T-helper 1 cell treated with Interleukin-12 subunit alpha and Interleukin-12 subunit beta and Interleukin-4 antibody, amounts not matched to agents 30 ng/mL and 1 ng/mL, for 36 hours (primary cell): ENCODE data around the gene TTC21A. TPM values are rescaled to one million over a fixed set of nuclear protein-coding genes. Genes with fewer than 3 reads are reported as not detected.
"Not testable (repeated sequence)": the region's sequence is repeated elsewhere in the genome, so short reads cannot be mapped to it uniquely, and the experiment has no call there.

Source experiments
- intact Hi-C: fragments of 100-400 bp; cut with micrococcal nuclease; formaldehyde crosslinking; loops from one replicate; pipeline ENCODE4 v1.15.1; 2024
- total RNA-seq: library from RNA; stranded (reverse); gene quantifications from 2 replicates; pipeline ENCODE4 v1.2.3, GENCODE V29; 2022

The TTC21A gene, protein sequence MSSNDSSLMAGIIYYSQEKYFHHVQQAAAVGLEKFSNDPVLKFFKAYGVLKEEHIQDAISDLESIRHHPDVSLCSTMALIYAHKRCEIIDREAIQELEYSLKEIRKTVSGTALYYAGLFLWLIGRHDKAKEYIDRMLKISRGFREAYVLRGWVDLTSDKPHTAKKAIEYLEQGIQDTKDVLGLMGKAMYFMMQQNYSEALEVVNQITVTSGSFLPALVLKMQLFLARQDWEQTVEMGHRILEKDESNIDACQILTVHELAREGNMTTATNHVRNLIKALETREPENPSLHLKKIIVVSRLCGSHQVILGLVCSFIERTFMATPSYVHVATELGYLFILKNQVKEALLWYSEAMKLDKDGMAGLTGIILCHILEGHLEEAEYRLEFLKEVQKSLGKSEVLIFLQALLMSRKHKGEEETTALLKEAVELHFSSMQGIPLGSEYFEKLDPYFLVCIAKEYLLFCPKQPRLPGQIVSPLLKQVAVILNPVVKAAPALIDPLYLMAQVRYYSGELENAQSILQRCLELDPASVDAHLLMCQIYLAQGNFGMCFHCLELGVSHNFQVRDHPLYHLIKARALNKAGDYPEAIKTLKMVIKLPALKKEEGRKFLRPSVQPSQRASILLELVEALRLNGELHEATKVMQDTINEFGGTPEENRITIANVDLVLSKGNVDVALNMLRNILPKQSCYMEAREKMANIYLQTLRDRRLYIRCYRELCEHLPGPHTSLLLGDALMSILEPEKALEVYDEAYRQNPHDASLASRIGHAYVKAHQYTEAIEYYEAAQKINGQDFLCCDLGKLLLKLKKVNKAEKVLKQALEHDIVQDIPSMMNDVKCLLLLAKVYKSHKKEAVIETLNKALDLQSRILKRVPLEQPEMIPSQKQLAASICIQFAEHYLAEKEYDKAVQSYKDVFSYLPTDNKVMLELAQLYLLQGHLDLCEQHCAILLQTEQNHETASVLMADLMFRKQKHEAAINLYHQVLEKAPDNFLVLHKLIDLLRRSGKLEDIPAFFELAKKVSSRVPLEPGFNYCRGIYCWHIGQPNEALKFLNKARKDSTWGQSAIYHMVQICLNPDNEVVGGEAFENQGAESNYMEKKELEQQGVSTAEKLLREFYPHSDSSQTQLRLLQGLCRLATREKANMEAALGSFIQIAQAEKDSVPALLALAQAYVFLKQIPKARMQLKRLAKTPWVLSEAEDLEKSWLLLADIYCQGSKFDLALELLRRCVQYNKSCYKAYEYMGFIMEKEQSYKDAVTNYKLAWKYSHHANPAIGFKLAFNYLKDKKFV (N-terminal part only)
- total RNA-seq, result 5.1 and 6.1 TPM in 2 replicates

DNA sequence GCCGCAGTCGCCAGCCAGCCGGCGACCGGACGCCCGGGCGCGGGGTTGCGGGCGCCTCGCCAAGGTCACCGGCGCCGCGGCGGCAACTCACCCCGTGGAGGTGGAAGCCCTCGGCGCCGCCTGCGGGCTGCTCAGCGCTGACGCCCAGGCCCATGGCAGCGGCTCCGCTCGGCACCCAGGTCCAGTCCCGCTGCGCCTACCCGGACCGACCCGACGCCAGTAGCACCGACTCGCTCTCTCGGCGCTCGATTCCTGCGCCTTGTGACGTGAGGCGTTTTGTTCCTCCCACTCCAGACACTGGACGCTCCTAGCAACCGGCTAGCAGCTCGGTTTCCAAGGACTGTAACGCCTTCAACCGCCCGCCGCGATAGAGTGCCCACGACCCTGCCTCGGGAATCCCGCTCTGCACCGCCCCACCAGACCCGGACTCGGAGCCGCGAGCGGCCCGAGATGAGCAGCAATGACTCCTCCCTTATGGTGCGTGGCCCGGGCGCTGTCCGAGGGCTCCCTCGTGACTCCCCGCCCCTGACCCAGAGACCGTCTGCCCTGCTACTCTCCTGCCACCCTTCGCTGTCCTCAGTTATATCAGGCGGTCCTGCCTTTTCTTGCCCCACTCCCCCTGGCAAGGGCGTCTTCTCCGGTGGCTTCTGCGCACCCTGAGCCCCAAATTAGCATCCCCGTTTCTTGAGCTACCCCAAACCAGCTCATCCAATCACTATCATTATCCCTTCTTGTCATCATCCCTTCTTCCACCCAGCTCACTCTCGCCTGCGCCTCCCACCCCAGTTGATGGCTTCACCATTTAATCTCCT, at the start of gene TTC21A, which contains the start of gene GORASP1:
TSS of gene TTC21A (plus strand) at position 293 of the 812 bp plus-strand sequence. CDS start at position 451, 158 bp downstream.
TSS of gene GORASP1 (minus strand) at position 240 of the 812 bp plus-strand sequence. CDS start at position 154, 86 bp downstream.
- intact Hi-C loops, result loop anchor here (1.0 to 2.0 kb wide), 12 partner anchors 21 to 971 kb away; partner anchors contain the start of genes ACAA1, RPSA, SCN11A and SLC25A38

DNA sequence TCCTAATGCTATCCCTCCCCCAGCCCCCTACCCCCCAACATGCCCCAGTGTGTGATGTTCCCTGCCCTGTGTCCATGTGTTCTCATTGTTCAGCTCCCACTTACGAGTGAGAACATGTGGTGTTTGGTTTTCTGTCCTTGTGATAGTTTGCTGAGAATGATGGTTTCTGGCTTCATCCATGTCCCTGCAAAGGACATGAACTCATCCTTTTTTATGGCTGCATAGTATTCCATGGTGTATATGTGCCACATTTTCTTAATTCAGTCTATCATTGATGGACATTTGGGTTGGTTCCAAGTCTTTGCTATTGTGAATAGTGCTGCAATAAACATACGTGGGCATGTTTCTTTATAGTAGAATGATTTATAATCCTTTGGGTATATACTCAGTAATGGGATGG, 46.3 kb upstream of the TTC21A start:
- intact Hi-C loops, result not testable (repeated sequence)

DNA sequence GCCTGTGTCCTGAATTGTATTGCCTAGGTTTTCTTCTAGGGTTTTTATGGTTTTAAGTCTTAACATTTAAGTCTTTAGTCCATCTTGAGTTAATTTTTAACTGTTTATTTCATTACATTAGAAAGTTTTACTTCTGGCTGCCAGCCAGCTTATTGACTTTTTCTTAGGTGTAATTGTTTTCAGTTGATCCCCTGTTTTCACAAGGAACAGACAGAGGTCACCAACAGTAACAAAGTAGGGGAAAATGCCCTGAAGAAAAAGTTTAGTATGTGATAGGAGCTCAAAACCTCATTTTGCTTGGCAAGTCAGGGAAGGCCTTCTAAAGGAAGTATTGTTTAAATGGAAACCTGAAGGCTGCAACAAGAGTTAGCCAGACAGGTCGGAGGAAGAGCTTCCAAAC, 45.3 kb upstream of the TTC21A start:
- intact Hi-C loops, result no loop called here

DNA sequence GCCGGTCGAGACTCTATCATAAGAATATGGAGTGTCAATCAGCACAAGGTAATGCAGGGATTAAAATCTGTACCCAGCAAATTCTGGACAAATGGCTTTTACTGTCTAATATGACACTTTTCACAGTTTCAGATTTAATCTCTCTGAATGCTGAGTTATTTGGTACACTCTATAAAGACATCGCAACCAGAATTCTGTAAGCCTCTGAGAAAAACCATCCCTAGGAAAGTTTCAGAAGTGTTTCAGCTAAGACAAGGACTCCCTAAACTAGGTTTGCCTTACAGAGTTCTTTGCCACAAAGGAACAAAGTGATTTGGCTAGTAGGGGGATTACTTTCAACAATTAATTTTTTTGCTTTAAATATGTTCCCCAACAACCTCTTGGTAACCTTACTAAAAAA, 44.3 kb upstream of the TTC21A start:
- intact Hi-C loops, result no loop called here

DNA sequence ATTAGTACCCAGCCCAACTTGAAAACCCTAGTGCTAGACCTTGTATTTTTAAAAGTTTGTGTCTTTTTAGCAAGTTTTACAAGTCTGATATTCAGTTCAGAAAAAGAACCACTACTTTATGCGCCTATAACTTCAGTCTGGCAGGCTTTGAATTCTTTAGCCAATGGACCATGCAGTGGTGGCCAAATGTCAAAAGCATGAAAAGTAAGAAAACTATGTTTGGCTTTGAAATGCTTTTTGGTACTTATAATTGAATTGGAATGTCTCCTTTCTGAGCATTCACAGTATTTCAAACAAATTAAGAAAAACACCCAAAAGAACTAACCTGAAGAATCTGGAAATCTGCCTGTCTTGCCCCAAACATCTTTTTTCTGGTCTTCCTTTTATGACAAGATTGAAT, 42.8 kb upstream of the TTC21A start:
- intact Hi-C loops, result no loop called here

DNA sequence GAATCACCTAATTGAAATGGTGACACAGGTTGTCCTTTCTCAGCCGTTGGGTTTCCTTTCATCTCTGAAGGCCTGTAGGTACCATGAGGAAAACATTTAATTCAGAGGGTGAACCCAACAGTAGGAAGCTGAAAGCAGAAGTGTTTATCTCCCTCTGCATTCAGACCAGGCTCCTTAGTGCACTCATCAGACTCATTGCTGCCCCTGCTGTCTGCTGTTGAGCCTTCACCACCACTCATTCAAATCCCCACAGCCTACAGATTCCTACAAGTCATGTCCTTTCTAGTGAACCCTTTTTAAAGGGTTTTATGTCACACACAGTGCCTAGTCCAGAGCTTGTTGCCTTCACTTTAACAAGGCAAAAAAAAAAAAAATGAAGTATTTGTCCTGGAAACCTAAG, 42.3 kb upstream of the TTC21A start:
- intact Hi-C loops, result no loop called here

DNA sequence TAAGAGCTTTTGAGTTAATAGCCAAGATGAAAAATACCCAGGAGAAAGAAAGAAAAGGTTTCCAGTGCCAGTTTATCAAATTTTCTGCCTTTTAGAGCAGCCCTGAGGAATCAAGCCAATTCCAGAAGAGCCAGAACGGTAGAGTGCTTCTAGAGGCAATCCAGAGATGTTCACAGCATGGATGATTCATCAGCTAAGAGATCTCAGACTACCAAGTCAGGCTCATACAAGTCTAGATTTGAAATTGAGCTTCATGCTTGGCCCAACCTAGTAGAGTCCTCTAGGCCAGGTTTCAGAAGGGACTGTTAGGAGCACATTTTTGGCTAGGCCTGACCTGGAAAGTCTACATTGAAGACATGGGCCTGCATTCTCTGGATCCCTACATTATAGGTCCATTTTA, 40.2 kb upstream of the TTC21A start:
- intact Hi-C loops, result no loop called here

DNA sequence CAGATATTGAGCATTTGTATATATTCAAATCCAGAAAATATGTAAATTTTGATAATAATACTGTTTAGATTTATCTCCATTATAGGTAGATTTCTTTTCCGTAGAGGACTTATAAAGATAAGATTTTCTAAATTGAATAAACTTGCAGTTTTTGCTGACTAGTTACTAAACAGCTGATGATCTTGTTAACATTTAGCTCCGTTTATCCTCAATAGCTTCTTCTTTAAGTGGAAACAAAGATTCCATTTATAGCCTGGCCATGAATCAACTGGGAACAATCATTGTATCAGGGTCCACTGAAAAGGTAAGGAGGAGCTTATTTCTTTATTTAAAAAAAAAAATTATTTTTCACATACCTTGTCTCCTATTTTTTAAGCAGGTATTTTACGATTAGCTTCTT, 38.9 kb upstream of the TTC21A start:
- intact Hi-C loops, result no loop called here

DNA sequence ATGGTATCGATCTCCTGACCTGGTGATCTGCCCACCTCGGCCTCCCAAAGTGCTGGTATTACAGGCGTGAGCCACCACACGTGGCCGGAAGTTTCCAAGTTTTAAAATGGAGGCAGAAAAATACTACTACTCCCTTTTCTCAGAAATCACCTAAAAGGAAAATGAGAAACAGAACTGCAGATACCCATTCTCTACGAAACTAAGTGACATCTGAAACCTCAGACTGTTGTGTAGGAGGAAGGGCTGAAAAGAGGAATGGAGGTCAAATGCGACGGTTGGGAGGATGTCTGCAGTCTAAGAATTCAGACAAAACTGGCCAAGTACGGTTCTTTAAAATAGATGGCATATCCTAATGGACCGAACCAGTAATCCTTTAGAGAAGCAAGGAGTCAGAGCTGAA, 31.6 kb upstream of the TTC21A start:
- intact Hi-C loops, result no loop called here

DNA sequence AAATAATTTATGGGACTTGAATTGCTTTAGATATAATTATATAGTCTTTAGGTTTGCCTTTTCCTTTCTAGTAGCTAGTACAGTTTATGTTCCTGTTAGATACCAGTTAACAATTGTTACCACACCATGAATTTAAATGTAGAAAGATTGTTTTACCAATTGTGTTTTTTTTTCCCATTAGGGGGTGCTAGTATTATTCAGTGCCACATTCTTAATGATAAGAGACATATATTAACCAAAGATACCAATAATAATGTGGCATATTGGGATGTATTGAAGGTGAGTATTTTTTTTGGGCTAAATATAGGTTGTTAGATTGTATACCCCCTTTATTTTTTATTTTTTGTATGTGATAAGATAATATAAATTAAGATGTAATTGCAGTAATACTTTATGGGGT, 27.9 kb upstream of the TTC21A start:
- intact Hi-C loops, result no loop called here

DNA sequence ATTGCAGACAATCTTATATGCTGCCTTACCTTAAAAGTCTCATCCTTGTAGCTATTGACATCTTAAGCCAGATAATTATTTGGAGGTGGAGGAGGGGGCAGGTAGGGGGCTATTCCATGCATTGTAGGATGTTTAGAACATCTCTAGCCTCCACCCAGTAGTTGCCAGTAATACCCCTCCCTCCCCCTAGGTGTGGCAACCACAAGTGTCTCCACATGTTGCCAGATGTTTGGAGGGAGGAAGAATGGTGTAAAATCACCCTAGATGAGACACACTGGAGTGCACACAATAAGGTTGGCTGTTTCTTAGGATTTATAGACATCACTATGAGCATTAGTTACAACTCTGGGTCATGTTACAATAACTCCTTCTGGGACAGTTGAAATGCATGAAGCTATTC, 27.5 kb upstream of the TTC21A start:
- intact Hi-C loops, result no loop called here

DNA sequence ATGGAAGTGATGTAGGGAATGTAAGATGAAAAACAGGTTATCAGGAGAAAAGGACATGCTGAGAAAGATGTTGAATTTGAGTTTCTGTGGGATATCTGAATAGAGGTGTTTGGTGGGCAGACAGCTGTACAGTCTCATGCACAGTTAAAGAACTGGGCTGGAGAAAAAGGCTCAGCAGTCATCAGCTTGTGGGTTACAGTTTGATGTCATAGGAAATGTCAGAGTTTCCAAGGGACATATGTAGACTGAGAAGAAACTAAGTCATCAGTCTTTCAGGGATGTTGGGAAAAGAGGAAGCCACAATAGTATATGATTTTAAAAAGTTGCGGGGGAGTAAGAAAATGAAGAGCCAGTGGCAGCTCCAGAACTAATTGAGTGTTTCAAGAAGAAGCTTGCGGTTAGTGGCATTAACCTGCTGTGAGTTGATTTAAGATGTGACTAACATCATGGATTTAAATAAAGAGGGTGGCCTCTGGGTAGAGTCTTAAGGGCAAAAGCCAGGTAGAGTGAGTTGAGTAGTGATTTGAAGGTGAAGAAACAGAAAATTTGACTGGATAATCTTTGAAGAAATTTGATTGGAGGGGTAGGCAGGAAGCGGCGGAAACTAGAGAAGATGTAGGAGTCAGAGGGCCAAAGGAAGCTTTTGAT, 24.7 kb upstream of the TTC21A start:
- intact Hi-C loops, result no loop called here

DNA sequence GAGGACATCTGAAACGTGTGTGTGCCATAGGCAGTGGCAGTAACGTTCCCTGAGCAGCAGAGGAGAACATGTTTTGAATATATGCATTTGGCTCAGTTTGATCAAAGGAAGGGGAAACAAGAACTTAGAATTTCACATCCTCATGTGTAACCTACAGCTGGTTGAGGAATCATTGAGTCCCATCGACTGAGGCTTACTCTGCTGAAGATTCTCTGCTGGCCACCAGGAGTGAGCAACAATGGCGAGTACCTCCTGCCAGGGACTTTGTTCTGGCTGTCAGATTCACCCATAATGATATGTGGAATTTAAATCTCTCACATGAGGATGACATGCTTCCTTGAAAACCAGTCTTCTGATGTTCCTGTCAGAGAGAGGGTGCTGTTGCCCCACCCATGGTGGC, 21.3 kb upstream of the TTC21A start:
- intact Hi-C loops, result no loop called here

DNA sequence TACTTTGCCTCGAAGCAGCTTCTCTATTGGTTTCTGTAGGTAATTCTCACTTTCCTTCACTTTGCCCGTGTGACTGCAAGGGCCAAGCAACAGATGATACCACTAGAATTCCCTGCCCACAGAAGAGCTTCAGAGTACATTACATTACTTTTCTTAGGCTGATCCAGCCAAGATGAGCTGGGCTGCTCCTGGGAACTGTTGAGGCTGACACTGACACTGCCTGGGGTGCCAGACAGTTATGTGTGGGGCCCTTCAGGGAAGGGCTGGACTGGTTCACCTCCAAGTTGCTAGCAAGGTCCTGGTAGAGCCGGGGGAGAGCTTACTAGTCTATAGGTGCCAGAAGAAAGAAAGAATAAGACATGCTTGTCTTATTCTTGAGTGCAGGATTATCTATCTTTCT, 19.0 kb upstream of the TTC21A start:
- intact Hi-C loops, result no loop called here

DNA sequence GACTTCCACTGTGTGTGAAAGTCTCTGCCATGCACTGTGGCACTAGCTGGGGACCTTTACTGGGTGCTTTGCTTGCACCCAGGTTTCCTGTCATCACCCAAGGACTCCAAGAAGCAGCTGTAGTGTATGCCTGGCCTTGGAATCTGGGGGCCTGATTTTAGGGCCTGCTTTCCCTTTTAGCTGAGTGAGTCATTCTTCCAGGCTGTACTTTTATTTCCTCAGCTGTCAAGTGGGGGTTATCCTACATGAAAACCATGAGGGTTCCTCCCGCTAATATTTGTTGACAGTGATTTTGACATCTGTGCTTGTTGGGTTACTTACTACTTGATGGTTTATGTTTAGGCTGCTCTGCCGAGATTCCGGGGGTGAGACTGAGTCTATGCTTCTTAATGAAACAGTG, 18.6 kb upstream of the TTC21A start:
- intact Hi-C loops, result no loop called here

DNA sequence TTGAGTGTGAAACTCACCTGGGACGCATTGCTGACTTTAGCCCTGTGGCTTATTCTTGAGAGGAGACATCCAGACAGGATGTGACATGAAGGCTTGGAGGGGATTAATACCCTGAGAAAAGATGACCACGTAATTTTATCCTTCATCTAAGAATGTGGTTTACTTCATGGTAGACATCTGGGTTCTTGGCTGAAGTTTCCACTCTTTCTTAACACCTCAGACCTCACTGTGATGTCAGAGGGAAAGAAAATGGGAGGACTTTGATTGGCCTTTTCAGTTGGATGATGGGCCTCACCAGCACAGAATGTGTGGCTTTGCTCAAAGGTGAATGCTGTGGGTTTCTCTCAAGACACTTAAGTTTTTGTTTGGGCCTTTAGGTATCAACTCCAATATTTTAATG, 16.6 kb upstream of the TTC21A start:
- intact Hi-C loops, result no loop called here

DNA sequence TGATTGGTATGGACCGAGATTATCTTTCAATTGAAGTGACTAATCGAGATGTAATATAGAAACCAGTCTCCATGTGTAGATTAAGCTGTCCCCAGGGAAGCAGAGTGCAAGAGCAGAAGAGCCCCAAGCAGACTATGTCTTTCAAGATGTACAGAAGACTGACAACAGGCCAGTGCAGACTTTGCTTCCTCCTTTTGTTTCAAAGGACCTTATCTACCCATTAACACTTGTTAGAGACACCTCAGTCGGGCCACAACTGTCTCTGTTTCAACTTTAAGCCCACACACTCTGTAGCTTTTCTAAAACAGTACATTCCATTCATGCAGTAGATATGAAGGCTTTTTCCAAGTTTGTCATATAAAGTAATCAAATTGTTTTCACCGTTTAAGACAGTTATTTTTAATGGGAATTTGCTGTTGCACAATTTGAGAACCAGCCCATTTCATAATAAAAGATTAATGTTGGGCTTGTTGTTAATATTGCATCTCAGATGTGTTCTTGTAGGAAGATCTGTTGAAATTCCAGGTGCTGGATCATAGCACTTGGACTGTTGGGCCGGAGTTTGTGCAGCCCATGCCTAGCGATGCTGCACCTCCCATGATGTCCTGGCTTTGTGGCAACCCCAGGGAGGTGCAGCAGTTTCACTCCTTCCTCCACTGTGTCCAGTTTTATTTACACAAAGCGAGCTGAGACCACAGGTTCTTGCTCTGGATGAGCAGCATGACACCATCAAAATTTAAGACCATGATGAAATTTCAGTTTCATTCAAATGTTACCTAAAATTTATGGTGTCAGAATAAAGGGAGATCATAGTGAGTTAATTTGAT, 12.4 kb upstream of the TTC21A start:
- intact Hi-C loops, result no loop called here

DNA sequence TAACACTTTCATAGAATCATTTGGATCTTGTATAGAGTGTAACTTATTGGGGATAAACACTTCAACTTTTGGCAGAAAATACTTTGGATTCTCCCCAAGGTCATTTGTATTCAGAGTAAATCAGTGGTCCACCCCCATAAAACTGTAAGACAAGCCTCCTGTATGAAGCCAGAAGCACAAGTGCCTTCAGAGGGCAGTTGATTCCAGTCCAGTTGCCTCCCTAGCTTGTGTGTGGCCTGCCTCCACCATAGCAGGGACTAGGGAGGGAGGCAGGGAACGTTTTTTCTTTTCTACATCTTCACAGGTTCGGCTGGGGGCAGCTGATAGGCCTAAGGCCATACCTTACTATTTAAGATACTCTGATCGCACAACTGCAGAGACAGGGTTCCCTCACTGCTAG, 11.7 kb upstream of the TTC21A start:
- intact Hi-C loops, result no loop called here

DNA sequence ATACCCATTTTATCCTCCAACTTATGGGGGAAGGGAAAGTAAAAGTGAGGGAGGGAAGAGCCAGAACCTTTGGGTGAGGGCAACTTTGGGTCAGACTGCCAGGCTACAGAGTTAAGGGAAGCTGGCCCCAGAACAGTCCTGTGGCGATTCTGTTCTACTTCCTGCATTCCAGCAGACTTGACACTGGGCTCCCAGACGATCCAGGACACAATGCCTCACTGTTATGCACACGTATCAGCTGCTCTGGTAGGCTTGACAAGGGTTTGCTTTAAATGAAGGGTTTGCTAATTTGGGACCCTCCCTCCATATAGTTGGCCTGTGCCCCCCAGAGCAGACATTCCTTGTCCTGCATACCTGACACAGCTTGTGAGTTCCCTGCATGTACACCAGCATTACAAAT, 10.7 kb upstream of the TTC21A start:
- intact Hi-C loops, result no loop called here
